Measurements from ENCODE around the gene CEP20.
"Not testable (repeated sequence)": the region's sequence is repeated elsewhere in the genome, so short reads cannot be mapped to it uniquely, and the experiment has no call there.

CEP20 gene

GRCh38 chr16:15888072-15888976, at the start of gene CEP20:
CEP20 (minus strand) TSS chr16:15888603; CDS start chr16:15888585, 18 bp downstream.
- peak; percentile 99 for DNase-seq

GRCh38 chr16:15936809-15937208, 48.4 kb upstream of the CEP20 start:
- not testable (repeated sequence) for DNase-seq

- DNase-seq, result no peak
Measured at GRCh38 chr16:15934991-15935390, 46.6 kb upstream of the CEP20 start.

GRCh38 chr16:15933781-15934180, 45.4 kb upstream of the CEP20 start:
- no peak for DNase-seq

GRCh38 chr16:15932939-15933338, 44.5 kb upstream of the CEP20 start:
- no peak for DNase-seq

GRCh38 chr16:15928261-15929104, 40.1 kb upstream of the CEP20 start:
- DNase-seq, result no peak

- DNase-seq, result no peak
Measured at GRCh38 chr16:15925631-15926030, 37.2 kb upstream of the CEP20 start.

GRCh38 chr16:15924996-15925395, 36.6 kb upstream of the CEP20 start:
- DNase-seq, result no peak

GRCh38 chr16:15919331-15919730, 30.9 kb upstream of the CEP20 start:
- no peak for DNase-seq

- DNase-seq, result not testable (repeated sequence)
Measured at GRCh38 chr16:15918314-15918713, 29.9 kb upstream of the CEP20 start.

- no peak for DNase-seq
Measured at GRCh38 chr16:15916323-15916722, 27.9 kb upstream of the CEP20 start.

- no peak for DNase-seq
Measured at GRCh38 chr16:15915555-15916081, 27.2 kb upstream of the CEP20 start.

- DNase-seq, result no peak
Measured at GRCh38 chr16:15913046-15913698, 24.8 kb upstream of the CEP20 start.

GRCh38 chr16:15911198-15911597, 22.8 kb upstream of the CEP20 start:
- DNase-seq, result no peak

GRCh38 chr16:15907863-15908478, 19.6 kb upstream of the CEP20 start:
- DNase-seq, result no peak

- DNase-seq, result no peak
Measured at GRCh38 chr16:15906439-15906838, 18.0 kb upstream of the CEP20 start.

- DNase-seq, result no peak
Measured at GRCh38 chr16:15903960-15904359, 15.6 kb upstream of the CEP20 start.

GRCh38 chr16:15900901-15901500, 12.6 kb upstream of the CEP20 start:
- DNase-seq, result no peak

- no peak for DNase-seq
Measured at GRCh38 chr16:15900357-15900756, 12.0 kb upstream of the CEP20 start.

GRCh38 chr16:15899538-15900100, 11.2 kb upstream of the CEP20 start:
- DNase-seq, result peak; percentile 85

- no peak for DNase-seq
Measured at GRCh38 chr16:15898654-15899053, 10.3 kb upstream of the CEP20 start.

- peak; percentile 38 for DNase-seq
Measured at GRCh38 chr16:15897834-15898254, 9.4 kb upstream of the CEP20 start.
